Heart left ventricle (tissue), 16 donors: ENCODE results near the gene SRXN1. TPM values are rescaled to one million over a fixed set of nuclear protein-coding genes. Genes with fewer than 3 reads are reported as not detected.

ENCODE experiments used
- ATAC-seq, 4 donors: fragments of 200-7000 bp; cut with Tn5 transposase; one replicate each; pipeline ENCODE4 v1.9.1; 2020 to 2022; ENCODE audit warnings: moderate library complexity in 4 of 4, mild to moderate bottlenecking in 3 of 4, moderate number of reproducible peaks in 1 of 4
- DNase-seq, 5 donors: peaks; one replicate each; pipeline ENCODE4 v3.0.0-alpha.2; 2020
- H3K27ac ChIP-seq, 12 donors: fragments of 200-600 bp; sonication (generic) in 4 of 12; one replicate each; pipeline versions ENCODE4 v1.5.0 to v1.8.0; 2016 to 2022; ENCODE audit warnings: mild to moderate bottlenecking in 2 of 12
- H3K27me3 ChIP-seq, 9 donors: fragments of 200-600 bp; sonication (generic) in 2 of 9; one replicate each; pipeline versions ENCODE4 v1.5.1 to v1.8.0; 2016 to 2022; ENCODE audit warnings: mild to moderate bottlenecking in 3 of 9
- H3K36me3 ChIP-seq, 9 donors: fragments of 200-600 bp; sonication (generic) in 2 of 9; one replicate each; pipeline versions ENCODE4 v1.5.0 to v1.8.0; 2018 to 2022; ENCODE audit warnings: mild to moderate bottlenecking in 2 of 9
- H3K4me1 ChIP-seq, 12 donors: fragments of 200-600 bp; sonication (generic) in 4 of 12; one replicate each; pipeline versions ENCODE4 v1.5.0 to v1.8.0; 2016 to 2022; ENCODE audit warnings: mild to moderate bottlenecking in 3 of 12
- H3K4me3 ChIP-seq, 12 donors: fragments of 200-600 bp; sonication (generic) in 4 of 12; one replicate each; pipeline versions ENCODE4 v1.5.0 to v1.8.0; 2017 to 2022; ENCODE audit warnings: mild to moderate bottlenecking in 9 of 12, moderate library complexity in 4 of 12
- H3K9me3 ChIP-seq, 12 donors: fragments of 200-600 bp; sonication (generic) in 4 of 12; one replicate each; pipeline versions ENCODE4 v1.5.0 to v1.8.0; 2016 to 2022; ENCODE audit warnings: mild to moderate bottlenecking in 1 of 12
- CTCF ChIP-seq, 12 donors: fragments of 200-600 bp; sonication (generic) in 4 of 12; IDR thresholded peaks; one replicate each; pipeline versions ENCODE4 v1.5.0 to v1.8.0; 2018 to 2022; ENCODE audit warnings: antibody characterized with exemption in 12 of 12, mild to moderate bottlenecking in 5 of 12
- POLR2A ChIP-seq, 2 donors: fragments of 450-650 bp; IDR thresholded peaks; one replicate each; pipeline ENCODE4 v1.6.1; 2017; ENCODE audit warnings: antibody characterized with exemption in 2 of 2, mild to moderate bottlenecking in 2 of 2, moderate library complexity in 2 of 2
- WGBS, 4 donors: extraction: QIAGEN DNeasy Blood & Tissue Kit in 2 of 4; methylation state at CpG; one replicate each; pipeline versions ENCODE4 v1.1.5 to v1.1.7; 2013 to 2018; 5-methylcytosine and 5-hydroxymethylcytosine counted together
- intact Hi-C, 10 donors: fragments of 100-400 bp; cut with DNase I; formaldehyde crosslinking; loops; one replicate each; pipeline versions ENCODE4 v1.11.1 to v1.14.2; 2022
- polyA plus RNA-seq, 2 donors: library from polyadenylated mRNA; stranded (reverse); fragments of 200-250 nt; gene quantifications; one replicate each; pipeline ENCODE4 v1.2.3, GENCODE V29; 2013
- total RNA-seq, 9 donors: library from RNA; depleted of rRNA in 2 of 9; stranded (reverse); fragments of >200 nt in 2 of 9; fragmentation: NEBNext Ultra II Directional in 3 of 9; extraction: Animal tissue kit (Norgen Biotek cat#: 25700) in 3 of 9; gene quantifications; one replicate each; pipeline versions ENCODE4 v1.1.0 to v1.2.4, GENCODE V29; 2016 to 2023
- donor health status: ischemic (EF 13 %, LVEDD 7.1; RV severe dilation, severe dysfunction).
- donor health status: healthy with polysubstance abuse.
- donor health status: DM: no; HTN: yes; CAD: no.
- donor health status: DM: no; HTN: no; CAD: no.
- donor health status: ischemic (EF 25% LVEDD 6.9; RV normal size, moderate dysfunction).
- donor health status: ischemic (EF 25% LVEDD 5.7; RV mildly dilated, moderate dysfunction).
- donor health status: healthy.
- donor health status: DM: yes; HTN: yes; CAD: no.
- donor health status: ischemic (EF 35%, LVEDD 5.7; RV mildly dilated, moderate dysfunction).
- donor health status: nonischemic (EF 11% LVEDD 7.7; RV severe dilation, severe dysfunction).
- donor health status: DM: yes; HTN: yes; CAD: no.
- donor health status: PGD.
- donor health status: ischemic (EF 29% LVEDD 5.4; RV normal size, mild dysfunction).
- donor health status: nonischemic (EF 23%, LVEDD 6.1; RV moderate dilation, normal function).

The SRXN1 gene
- total and polyA plus RNA-seq, 11 donors, result 11.8 to 147 (median 39.1) TPM

DNA sequence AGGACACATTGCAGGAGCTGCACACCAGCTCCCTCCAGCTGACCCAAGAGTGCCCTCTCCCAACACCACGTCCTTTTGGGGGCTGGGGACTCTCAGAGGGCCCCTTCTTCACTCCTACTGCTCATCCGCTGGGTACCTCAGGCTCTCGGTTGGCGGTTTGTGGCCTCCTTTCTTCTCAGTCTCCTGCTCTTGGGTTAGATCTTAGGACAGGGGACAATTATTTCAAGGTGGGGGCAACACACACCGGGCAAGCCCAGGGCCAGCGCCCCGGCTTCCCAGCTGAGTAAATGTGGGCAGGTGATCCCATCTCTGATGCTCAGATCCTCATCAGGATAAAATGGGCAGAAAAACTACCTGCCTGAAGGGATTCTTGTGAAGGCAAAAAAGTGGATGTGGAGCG, 44.0 kb downstream of the SRXN1 start:
- TF ChIP-seq POLR2A (IDR thresholded peaks at IDR 0.05) (no peak), CTCF (IDR thresholded peaks at IDR 0.05) (no peak)
- DNase-seq (no peak), ATAC-seq (no peak)
- Histone ChIP-seq H3K9me3 (no peaks in the 10 kb centered on the region), H3K4me3 (peak overlapping the region; percentile 53 to 92 (median 71)), H3K27me3 (peaks cover 0 to 44% (median 0%) of the 10 kb centered on the region in 9 donors), H3K27ac (peak overlapping the region; percentile 49 to 93 (median 82)), H3K36me3 (peaks cover 0 to 22% (median 0%) of the 10 kb centered on the region in 9 donors), H3K4me1 (peaks cover 0 to 60% (median 34%) of the 10 kb centered on the region in 12 donors)
- 47 to 65% (median 59%) methylated on average over 8 of the region's 8 CpGs for WGBS, 4 donors
- intact Hi-C loops, result loop anchor here in 4 of 10 donors (5.0 kb wide), 3 partner anchors 33 to 47 kb away; no protein-coding TSS in a partner anchor

- 53 to 75% (median 56%) methylated on average over 5 to 6 of the region's 6 CpGs for WGBS, 4 donors
- peaks cover 0 to 75% (median 49%) of the 10 kb centered on the region in 12 donors for H3K4me1 ChIP-seq
- DNase-seq, result peak in 3 of 5 donors; percentile 53 to 79 (median 56)
- peaks cover 0 to 39% (median 0%) of the 10 kb centered on the region in 9 donors for H3K27me3 ChIP-seq
- peak overlapping the region; percentile 53 to 92 (median 71) for H3K4me3 ChIP-seq
- peaks cover 0 to 29% (median 0%) of the 10 kb centered on the region in 9 donors for H3K36me3 ChIP-seq
- ATAC-seq, result no peak
- H3K9me3 ChIP-seq, result no peaks in the 10 kb centered on the region
- peak overlapping the region; percentile 49 to 93 (median 82) for H3K27ac ChIP-seq
- TF ChIP-seq POLR2A (IDR thresholded peaks at IDR 0.05) (no peak), CTCF (IDR thresholded peaks at IDR 0.05) (no peak)
- intact Hi-C loops, result loop anchor here in 6 of 10 donors (1.0 to 5.0 kb wide), 5 partner anchors 35 to 67 kb away; partner anchors contain the start of gene SCRT2 (in 1 of the 6)
Observed at GRCh38 chr20:607476-607875, 45.5 kb downstream of the SRXN1 start.

GRCh38 chr20:605237-605636, 47.8 kb downstream of the SRXN1 start:
- Histone ChIP-seq H3K27me3 (peaks cover 0 to 17% (median 0%) of the 10 kb centered on the region in 9 donors), H3K4me1 (peaks cover 9 to 75% (median 57%) of the 10 kb centered on the region in 12 donors), H3K9me3 (no peaks in the 10 kb centered on the region), H3K4me3 (peak overlapping the region in 8 of 12 donors; percentile 64 to 92 (median 72)), H3K27ac (peak overlapping the region; percentile 49 to 93 (median 82)), H3K36me3 (peaks cover 0 to 29% (median 0%) of the 10 kb centered on the region in 9 donors)
- WGBS, 4 donors, result 54 to 58% (median 56%) methylated on average over 5 of the region's 5 CpGs
- ATAC-seq, result no peak
- intact Hi-C loops, result loop anchor here in 5 of 10 donors (2.0 to 5.0 kb wide), 4 partner anchors 33 to 43 kb away; no protein-coding TSS in a partner anchor
- peak in 1 of 5 donors; percentile 36 for DNase-seq
- TF ChIP-seq POLR2A (IDR thresholded peaks at IDR 0.05) (no peak), CTCF (IDR thresholded peaks at IDR 0.05) (no peak)

DNA sequence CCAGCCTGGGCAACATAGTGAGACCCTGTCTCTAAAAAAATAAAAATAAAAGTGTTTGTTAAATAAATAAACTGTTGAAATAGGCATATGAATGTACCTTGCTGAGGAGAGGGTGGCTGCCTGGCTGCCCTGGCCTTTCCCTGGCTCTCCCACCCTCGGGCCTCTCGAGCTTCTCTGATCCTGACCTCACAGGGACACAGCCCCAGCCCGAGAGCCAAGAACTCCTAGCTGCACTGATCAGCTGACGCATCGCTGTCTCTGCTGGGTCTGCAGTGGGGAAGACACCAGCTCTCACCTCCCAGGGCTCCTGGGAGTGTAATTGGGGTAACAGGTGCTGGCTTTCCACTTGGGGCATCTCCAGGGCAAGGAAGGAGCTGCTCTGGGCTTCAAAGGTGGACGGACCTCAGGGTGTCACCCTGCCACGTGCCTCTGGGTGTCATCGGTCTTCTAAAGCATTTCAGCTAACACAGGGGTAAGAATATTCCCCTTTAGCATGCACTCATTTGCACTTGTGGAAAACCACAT, 49.8 kb downstream of the SRXN1 start:
- intact Hi-C loops, result loop anchor here in 2 of 10 donors (2.0 to 5.0 kb wide), 3 partner anchors 30 to 39 kb away; no protein-coding TSS in a partner anchor
- 19 to 45% (median 24%) methylated on average over 8 of the region's 8 CpGs for WGBS, 4 donors
- Histone ChIP-seq H3K9me3 (no peaks in the 10 kb centered on the region), H3K27ac (peak overlapping the region; percentile 75 to 93 (median 84)), H3K4me1 (peaks cover 9 to 84% (median 58%) of the 10 kb centered on the region in 12 donors), H3K4me3 (peak overlapping the region in 1 of 12 donors; percentile 13), H3K27me3 (peaks cover 0 to under 1% (median 0%) of the 10 kb centered on the region in 9 donors), H3K36me3 (peaks cover 0 to 24% (median 0%) of the 10 kb centered on the region in 9 donors)
- ATAC-seq (peak in 3 of 4 donors; percentile 35 to 47 (median 37)), DNase-seq (peak in 2 of 5 donors; percentile 64 to 66)
- TF ChIP-seq CTCF (IDR thresholded peaks at IDR 0.05) (no peak), POLR2A (IDR thresholded peaks at IDR 0.05) (no peak)
